ENCODE data around the gene SNCAIP.

DNA sequence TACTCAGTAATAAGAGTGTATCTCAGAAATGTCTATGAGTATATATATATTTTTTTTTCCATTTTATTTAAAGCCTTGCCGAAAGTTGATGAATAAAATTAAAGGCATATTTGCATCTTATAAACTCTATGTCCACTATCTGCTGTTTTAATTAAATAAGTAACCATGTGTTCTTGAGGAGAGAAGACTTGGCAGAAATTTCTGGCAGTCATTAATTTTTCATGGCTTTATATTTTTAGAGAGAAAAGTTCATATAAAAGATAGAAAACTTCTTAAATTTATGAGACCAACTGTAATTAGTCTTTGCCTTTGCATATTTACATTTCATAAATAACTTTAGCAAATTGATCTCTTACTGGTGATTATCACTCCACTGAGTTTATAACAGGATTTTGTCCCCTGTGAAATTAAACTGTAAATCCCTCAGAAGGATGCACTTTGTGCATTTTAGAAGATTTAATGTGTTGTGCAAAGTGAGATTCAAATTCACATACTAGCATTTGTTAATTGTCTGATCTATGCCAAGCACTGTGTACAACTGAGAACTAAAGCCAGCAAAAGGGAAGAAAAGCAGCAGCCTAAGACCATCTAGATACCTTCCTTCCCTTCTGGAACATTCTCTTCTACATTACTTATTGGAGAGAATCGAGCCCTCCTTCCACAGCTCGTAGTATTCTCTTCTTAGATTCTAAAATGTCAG lies 108.7 kb downstream of the SNCAIP start:
- TF ChIP-seq, protein P1, sequence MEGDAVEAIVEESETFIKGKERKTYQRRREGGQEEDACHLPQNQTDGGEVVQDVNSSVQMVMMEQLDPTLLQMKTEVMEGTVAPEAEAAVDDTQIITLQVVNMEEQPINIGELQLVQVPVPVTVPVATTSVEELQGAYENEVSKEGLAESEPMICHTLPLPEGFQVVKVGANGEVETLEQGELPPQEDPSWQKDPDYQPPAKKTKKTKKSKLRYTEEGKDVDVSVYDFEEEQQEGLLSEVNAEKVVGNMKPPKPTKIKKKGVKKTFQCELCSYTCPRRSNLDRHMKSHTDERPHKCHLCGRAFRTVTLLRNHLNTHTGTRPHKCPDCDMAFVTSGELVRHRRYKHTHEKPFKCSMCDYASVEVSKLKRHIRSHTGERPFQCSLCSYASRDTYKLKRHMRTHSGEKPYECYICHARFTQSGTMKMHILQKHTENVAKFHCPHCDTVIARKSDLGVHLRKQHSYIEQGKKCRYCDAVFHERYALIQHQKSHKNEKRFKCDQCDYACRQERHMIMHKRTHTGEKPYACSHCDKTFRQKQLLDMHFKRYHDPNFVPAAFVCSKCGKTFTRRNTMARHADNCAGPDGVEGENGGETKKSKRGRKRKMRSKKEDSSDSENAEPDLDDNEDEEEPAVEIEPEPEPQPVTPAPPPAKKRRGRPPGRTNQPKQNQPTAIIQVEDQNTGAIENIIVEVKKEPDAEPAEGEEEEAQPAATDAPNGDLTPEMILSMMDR (IDR thresholded peaks at IDR 0.05), result no peak
- no peak for TF ChIP-seq POLR2AphosphoS5 (IDR thresholded peaks at IDR 0.05)
- no peak for TF ChIP-seq POLR2A (IDR thresholded peaks at IDR 0.05)

Data from prostate gland (tissue), 2 donors.